ENCODE data around the gene DHX35.

Gene DHX35

DNA sequence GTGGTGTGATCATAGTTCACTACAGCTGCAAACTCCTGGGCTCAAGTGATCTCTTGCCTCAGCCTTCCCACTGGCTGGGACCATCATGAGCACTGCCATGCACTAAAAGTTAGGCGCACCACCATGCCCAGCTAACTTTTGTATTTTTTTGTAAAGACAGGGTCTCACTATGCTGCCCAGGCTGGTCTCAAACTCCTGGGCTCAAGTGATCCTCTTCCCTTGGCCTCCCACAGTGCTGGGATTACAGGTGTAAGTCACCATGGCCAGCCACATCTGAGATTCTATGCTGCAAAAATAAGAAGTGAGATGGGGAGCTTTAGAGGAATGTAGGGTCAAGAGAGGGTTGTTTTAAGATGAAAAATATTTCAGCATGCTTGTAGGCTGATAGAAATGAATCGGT lies 37.4 kb upstream of the DHX35 start:
- no peak overlapping the region for H3K27ac ChIP-seq
- no peak for TF ChIP-seq ZFX (IDR thresholded peaks at IDR 0.05)
- TF ChIP-seq, protein P1, sequence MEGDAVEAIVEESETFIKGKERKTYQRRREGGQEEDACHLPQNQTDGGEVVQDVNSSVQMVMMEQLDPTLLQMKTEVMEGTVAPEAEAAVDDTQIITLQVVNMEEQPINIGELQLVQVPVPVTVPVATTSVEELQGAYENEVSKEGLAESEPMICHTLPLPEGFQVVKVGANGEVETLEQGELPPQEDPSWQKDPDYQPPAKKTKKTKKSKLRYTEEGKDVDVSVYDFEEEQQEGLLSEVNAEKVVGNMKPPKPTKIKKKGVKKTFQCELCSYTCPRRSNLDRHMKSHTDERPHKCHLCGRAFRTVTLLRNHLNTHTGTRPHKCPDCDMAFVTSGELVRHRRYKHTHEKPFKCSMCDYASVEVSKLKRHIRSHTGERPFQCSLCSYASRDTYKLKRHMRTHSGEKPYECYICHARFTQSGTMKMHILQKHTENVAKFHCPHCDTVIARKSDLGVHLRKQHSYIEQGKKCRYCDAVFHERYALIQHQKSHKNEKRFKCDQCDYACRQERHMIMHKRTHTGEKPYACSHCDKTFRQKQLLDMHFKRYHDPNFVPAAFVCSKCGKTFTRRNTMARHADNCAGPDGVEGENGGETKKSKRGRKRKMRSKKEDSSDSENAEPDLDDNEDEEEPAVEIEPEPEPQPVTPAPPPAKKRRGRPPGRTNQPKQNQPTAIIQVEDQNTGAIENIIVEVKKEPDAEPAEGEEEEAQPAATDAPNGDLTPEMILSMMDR (conservative IDR thresholded peaks at IDR 0.05) = no peak

DNA sequence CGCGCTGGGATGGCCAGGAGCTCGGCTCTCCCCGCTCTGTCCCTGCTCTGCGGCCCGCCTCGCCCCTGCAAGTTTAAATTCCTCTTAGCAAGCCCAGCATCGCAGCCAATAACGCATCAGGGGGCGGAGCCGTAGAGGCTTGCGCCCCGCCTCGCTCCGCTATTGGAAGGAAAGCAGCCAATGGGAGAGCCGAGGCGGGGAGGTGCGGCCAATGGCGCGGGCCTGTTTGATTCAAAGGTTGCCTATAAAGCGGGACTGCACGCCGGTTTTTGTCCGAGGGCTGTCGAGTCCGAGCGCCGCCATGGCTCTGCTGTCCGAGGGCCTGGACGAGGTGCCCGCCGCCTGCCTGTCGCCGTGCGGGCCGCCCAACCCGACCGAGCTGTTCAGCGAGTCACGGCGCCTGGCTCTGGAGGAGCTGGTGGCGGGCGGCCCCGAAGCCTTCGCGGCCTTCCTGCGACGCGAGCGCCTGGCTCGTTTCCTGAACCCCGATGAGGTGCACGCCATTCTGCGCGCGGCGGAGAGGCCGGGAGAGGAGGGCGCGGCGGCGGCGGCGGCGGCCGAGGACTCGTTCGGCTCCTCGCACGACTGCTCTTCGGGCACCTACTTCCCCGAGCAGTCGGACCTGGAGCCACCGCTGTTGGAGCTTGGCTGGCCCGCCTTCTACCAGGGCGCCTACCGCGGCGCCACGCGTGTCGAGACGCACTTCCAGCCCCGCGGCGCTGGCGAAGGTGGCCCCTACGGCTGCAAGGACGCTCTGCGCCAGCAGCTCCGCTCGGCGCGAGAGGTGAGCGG lies 35.8 kb upstream of the DHX35 start, which contains the start of gene FAM83D:
Gene FAM83D, plus strand, starts transcription at position 276 of the 792 bp plus-strand sequence. Its CDS starts 26 bp downstream, at position 302.
- peak within 1 kb of the TSS; percentile 94 for H3K27ac ChIP-seq

DNA sequence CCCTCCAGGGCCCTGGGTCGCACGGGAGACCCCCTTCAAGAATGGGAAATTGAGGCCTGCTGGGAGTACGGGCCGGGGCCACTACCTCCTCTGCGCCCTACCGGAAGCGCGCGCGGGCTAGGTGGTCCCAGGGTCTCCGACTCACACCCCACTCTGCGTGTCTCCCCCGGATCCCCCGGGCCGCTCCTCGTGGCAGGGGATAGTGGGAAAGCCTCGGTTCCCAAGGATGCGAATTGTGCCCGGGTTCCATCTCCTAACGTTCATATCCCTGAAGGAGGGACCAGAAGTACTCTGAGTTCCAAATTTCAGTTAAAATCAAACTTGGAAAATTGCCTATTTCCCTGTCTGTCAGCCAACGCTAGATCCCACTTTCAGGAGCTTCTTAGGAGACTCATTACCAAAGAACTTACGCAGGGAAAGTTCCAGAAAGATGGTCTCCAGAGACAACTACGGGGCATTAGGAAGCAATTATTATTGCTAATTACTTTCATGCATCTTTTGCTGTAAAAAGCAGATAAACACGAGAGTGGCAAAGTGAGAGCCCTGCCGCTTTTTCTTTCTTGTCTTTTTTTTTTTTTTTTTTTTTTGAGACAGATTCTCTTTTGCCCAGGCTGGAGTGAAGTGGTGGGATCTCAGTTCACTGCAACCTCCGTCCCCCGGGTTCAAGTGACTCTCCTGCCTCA lies 35.1 kb upstream of the DHX35 start:
- no peak; the same call in none of the 2 replicates for TF ChIP-seq ZFX (IDR thresholded peaks at IDR 0.05)
- TF ChIP-seq, protein P1 (conservative IDR thresholded peaks at IDR 0.05) = no peak
- peak overlapping the region; percentile 94 for H3K27ac ChIP-seq

More for the DNA sequence above, 35.8 kb upstream of the DHX35 start, which contains the start of gene FAM83D:
- peak; percentile 91 for TF ChIP-seq ZFX (IDR thresholded peaks at IDR 0.05)
- TF ChIP-seq, protein P1 (conservative IDR thresholded peaks at IDR 0.05) = no peak; the same call in none of the 2 replicates

DNA sequence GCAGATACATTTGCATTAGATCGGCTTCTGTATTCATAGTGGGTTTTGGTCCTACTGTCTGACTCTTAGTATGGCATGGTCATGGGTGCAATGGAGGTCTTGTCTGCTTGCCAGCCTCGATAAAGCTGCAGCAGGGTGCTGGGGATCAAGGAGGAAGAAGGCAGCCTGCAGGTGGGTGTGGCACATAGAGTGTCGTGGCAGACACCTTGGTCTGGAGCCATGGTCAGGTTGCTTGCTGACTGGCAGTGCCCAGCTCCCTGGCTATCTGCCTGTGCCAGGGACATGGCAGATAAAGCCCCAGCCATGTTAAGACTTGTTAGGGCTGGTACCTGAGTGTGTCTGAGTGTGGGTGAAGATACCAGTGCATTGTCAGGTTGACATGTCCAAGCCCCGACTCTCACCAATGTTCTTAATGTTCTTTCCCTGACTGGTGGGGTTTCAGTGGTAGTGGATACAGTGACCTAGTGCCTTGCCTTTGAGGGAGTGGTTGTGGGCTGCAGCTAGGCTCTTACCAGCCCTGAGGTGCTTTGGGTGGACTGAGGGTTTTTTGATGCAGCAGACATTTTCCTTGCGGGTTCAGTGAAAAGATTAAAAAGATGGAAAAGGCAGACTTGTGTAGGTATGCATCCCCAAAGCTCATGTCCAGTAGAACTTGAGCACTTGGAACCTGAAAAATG lies 34.1 kb upstream of the DHX35 start:
- TF ChIP-seq ZFX (IDR thresholded peaks at IDR 0.05) = no peak
- TF ChIP-seq, protein P1 (conservative IDR thresholded peaks at IDR 0.05) = no peak
- H3K27ac ChIP-seq = peak overlapping the region; percentile 94

DNA sequence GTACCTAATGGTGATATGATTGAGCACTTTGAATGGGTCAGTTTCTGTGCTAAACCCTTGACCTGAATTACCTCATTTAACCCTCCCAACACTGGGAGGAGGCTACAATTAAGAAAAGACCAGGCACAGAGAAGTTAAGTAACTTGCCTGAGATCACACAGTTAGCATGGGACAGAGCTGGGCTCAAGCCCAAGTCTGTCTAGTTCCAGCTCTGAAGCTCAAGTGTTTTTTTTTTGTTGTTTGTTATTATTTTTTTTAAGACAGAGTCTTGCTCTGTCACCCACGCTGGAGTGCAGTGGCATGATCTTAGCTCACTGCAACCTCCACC lies 31.9 kb upstream of the DHX35 start:
- H3K27ac ChIP-seq = no peak overlapping the region
- TF ChIP-seq ZFX (IDR thresholded peaks at IDR 0.05) = no peak

DNA sequence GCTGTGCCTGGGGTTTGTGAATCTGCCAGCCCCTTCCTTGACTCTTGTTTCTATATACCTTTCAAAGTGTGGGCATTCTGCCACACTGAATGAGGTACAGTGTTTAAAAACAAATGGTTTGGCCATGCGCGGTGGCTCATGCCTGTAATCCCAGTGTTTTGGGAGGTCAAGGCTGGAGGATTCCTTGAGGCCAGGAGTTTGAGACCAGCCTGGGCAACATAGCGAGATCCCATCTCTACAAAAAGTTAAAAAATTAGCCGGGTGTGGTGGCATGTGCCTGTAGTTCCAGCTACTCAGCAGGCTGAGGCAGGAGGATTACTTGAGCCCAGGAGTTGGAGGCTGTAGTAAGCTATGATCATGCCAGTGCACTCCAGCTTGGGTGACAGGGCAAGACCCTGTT lies 30.2 kb upstream of the DHX35 start:
- no peak overlapping the region for H3K27ac ChIP-seq

DNA sequence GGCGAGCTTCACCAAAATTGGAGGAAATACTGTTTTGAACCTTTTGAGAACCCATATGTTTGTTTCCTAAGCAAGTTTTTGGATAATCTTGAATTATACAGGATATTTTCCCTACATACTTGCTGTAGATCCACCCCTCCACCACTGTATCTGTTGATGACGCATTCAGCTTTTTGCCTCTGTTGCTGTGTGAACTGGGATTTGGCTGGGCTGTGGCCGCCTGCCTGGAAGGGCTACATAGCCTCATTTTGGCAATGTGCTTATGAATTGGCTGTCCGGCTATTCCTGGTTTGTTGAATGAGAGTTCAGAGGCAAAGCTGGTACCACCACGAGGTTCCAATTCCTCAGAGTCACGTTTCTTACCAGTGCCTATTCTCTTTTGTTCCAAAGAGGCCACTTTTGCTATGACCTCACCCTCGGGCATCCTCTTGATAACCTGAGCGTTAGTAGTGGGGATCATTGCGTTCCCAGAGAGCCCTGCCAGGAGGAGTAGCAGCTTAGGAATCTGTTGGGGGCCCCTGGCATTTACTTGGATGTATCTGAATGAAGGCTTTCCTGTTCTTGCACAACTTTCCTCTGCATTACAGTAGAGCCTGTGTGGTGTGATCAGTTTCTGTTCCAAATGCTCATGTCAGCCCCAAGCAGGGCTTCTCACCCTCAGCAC lies 29.6 kb upstream of the DHX35 start:
- no peak for TF ChIP-seq ZFX (IDR thresholded peaks at IDR 0.05)
- TF ChIP-seq, protein P1 (conservative IDR thresholded peaks at IDR 0.05) = no peak
- H3K27ac ChIP-seq = no peak overlapping the region

More for the DNA sequence above, 30.2 kb upstream of the DHX35 start:
- TF ChIP-seq ZFX (IDR thresholded peaks at IDR 0.05) = no peak
- TF ChIP-seq, protein P1 (conservative IDR thresholded peaks at IDR 0.05) = no peak
